DMS153 treated with DMSO at 0.1 percent for 48 hours (cell line): ENCODE results near the gene AVPR2.

Experiments
- DNase-seq: peaks from one replicate; lab custom pipeline; 2025; ENCODE audit not compliant: unreplicated experiment; lab: John Stamatoyannopoulos, UW

AVPR2 gene

DNA sequence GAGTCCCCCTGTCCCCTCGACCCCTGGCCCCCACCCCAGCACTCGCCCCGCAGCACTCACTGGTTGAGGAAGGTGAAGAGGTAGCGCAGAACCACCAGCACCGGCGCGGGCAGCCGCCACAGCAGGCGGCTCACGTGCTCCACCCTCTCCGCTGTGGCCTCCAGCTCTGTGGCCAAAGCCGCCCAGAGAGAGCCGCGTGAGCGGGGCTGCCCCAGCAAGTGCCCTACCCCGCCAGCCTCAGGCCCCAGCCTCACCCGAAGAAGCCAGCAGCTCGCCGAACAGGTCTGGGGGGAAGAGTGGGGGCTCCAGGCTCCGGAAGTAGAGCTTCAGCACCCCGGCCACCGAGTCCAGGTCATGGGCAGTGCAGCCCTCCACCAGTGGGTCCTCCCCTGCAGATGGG lies 6.0 kb downstream of the AVPR2 start:
- DNase-seq, result no peak

DNA sequence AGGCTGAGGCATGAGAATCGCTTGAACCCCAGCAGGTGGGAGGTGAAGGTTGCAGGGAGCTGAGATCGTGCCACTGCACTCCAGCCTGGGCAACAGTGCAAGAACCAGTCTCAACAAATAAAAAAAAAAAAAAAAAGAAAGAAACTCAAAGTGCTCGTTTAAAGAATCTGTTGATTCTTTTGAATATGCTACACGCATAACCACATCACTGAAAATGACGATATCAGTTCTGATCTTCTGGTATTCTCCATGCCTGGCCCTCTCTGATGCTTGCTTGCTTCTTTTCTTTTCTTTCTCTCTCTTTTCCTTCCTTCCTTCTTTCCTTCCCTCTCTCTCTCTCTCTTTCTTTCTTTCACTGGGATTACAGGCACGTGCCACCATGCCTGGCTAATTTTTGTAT lies 7.3 kb downstream of the AVPR2 start:
- no peak for DNase-seq

DNA sequence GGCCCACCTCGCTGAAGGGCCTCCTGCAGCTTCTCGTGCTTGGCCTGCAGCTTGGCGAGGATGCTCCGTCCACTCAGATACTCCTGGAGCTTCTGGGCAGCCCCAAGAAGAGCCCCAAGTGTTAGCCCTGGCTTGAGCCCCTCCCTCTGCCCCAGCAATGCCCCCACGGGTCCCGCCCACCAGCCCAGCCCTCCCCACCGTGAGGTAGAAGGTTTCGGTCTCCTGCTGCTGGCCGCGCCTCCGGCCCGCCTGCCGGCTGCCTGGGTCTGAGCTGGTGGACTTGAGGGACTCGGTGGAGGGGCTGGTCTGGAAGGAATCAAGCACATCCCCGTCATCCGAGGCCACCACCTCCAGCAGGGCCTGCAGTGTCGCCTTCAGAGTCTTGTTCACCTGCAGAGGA lies 8.7 kb downstream of the AVPR2 start:
- no peak for DNase-seq

DNA sequence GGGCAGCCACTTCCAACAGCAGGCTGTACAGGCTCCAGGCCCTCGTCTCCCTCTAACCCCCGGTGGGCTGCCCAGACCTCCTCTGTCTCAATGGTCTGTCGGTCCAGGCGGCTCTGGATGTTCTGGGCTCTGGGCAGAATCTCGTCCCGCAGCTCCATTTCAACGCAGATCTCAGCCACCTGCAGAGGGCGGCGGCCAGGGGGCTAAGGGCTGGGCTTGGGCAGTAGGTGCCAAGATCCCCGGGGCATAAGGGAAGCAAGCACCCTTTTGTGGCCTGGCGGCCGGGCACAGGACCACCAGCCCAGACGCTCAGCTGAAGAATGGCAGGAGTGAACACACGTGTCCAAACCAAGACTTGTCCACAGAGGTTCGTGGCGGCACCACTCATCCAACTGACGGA lies 9.2 kb downstream of the AVPR2 start:
- no peak for DNase-seq

DNA sequence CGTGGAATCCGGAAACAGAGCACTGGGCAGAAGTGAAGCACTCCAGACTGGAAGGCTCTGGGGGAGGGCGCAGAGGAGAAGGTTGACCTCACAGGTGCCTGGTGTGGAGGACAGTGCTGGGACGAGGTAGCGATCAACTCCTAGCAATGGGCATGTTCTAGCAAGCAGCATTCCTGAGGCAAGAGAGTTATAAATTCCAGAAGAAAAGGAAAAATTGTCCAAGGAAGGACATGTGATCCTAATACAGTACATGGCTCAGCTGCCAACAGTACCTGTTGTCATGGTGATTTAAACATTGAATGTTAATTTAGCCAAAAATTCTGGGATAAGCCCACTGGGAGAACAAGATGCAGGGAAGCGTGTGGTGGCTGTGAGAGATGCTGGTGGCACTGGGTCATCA lies 13.4 kb downstream of the AVPR2 start:
- DNase-seq, result no peak

DNA sequence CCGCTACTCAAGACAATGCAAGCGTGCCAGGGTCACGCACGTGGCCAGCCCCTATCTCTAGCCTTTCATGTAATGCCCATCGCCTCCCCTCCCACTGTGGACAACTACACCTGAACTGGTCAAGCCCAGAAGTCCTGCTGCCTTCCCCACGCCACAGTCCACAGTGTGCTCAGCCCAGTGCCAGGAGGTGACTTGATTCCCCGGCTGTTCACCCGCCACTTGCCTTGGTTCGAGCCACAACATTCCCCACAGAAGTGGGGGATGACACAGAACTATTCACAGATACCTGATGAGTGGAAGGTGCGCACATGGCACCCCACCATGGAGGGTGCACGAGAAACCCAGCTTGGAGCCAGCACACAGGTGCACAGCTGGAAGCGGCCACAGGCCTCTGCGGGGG lies 14.8 kb downstream of the AVPR2 start:
- no peak for DNase-seq

DNA sequence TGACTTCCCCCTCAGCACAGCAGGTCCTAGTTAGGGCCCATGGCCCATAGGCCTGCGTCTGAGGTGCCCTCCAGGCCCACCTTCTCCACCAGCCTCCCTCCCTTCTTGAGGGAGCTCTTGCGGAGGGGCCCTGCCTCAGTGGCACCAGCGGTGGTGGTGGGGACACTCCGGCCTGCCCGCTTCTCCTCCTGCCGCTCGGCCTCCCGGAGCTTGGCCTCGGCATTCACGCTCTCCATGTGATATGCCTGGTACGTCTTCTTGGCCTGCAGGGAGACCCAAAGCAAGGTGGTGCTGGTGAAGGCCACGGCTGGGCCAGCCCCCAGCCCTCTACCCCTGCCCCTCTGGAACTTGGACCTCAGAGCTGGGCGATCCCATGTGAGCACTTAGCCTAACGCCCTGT lies 16.1 kb downstream of the AVPR2 start:
- no peak for DNase-seq

DNA sequence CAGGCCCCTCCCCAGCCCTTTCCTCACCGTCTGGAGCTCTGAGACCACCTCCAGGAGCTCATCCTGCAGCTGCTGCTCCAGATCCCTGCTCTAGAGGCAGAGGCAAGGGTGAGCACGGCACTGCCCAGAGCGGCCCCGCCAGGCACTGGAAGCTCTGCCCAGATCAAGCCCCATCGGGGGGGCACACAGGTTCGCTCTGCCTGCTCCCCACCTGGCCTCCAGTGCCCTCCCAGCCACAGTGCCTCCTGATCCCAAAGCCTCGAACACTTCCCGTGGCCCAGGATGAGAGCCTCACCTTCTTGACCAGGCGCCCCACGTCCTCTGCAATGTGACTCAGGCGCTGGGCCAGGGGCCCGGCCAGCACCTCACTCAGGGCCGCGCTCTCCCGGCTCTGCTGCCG lies 16.6 kb downstream of the AVPR2 start:
- DNase-seq, result no peak

DNA sequence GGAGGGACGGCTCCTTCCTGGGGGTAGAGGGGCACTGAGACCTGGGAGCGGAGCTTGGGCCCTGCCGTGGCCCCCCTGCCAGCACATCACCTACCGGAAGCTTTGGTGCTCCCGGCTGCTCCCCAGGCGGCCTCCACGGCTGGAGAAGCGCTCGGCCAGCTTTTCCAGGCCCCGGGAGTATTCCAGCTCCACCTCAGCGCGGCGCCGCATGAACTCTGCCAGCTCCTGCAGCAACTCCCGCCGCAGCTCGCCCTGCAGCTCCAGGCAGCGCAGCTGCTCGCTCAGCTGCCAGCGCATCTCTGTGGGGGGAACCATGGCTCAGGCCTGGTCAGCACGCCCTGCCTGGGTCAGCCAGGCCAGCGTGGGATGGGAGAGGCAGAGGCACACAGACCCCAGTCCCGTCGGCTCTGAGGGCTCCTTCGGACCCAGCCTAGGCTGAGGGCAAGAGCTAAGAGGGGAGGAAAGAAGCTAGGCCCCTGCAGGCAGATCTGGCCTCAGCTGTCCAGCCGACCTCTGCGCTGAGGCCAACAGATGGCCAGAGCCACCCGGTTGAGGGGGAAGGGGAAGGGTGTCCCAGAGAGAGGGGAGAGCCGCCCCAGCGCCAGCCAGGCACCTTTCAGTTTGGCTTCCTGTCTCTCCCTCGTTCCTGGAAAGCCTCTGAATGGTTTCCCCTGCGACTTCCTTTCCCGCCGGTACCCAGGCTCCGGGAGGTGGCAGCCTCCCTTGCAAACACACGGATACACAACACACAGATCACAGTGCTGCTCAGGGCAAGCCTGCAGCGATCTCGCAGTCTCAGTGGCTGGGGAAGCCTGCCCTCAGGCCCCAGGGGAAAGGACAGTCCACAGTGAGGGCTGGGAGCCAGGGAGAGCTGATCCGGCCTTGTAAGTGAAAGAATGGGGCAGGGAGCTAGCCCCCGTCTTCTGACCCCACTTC lies 17.3 kb downstream of the AVPR2 start:
- DNase-seq, result no peak

DNA sequence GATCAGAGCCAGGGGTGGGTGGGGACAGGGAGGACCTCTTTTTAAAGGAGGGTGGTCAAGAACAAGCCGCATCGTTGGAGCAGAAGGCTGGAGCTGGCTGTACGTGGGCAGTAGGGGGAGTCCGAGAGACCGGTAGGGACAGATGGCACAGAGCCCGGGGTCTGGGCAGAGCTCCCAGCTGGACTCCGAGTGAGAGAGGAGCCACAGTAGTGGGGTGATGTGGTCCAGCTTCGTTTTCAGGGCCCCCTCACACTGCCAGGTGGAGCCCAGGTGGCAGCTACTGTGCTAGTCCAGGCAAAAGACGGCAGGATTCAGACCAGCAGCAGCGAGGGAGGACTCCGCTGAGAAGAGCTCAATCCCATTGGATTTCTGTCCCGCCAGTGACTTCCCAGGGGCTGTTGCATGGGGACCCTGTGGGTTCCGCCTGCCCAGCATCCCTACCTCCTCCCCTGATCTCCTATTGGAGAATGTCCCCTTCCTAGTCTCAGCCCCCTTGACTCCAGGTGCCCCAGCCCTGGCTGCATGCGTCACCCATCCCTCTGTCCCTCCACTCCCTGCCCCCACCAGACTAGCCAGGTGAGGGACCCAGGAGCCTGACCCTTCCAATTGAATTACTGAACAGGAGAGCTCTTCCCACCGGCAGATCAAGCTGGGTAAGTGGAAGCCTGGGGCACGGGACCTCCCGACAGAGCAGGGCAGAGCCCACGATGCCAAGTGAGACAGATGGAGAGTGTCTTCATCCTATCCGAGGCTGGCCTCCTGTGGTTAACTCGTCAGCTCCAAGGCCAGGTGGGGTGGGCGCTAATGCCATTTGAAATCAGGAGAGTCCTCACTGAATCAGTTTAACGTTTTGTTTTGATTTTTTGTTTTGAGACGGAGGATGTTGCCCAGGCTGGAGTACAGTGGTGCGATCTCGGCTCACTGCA lies 18.7 kb downstream of the AVPR2 start:
- peak; percentile 44 for DNase-seq

DNA sequence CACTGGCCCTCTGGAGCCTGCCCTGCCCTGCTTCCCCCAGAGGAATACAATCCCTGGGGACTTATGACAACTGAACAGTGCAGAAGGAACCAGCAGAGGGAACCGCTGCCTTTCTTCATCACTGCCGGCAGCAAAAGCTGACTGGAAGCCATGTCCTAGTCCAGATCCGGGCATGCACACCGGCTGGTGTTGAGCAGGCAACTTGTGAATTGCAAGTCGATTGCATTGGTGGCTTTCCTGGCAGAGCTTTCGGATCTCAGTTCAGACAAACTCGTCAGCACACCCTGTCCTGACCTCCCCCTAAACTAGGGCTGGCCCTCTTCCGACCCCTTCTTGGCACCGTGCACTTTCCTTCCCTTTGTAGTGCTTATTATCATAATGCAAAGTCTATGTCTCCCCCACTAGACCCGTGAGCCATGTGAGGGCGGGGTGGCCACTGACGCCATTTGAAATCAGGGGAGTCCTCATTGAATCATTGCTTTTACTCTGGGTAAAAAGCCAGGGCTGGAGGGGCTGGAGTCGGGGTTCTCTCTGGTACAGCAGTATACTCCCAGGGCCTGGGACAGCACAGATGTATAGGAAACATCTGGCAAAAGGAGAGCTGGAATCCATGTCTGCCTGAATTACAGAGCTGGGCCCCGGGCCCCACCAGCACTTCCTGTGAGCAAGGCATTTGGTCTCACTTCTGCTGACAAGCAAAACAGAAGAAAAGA lies 19.8 kb downstream of the AVPR2 start:
- peak; percentile 60 for DNase-seq

DNA sequence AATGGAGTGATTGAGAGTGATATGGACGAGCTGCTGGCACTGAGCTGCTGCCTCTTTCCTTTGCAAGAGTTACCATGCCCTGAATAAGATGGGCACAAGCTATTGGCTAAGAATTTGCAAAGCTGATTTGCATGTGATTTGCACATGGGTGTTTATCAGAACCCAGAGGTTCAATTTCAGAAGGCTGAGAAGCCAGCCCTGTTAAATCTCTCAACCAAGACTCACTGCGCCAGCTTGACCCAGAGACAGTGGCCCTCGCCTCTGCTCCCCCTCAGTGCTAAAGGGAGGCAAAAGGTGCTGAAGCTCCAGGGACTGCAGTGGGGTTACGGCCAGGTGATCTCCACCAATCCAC lies 20.9 kb downstream of the AVPR2 start:
- no peak for DNase-seq

DNA sequence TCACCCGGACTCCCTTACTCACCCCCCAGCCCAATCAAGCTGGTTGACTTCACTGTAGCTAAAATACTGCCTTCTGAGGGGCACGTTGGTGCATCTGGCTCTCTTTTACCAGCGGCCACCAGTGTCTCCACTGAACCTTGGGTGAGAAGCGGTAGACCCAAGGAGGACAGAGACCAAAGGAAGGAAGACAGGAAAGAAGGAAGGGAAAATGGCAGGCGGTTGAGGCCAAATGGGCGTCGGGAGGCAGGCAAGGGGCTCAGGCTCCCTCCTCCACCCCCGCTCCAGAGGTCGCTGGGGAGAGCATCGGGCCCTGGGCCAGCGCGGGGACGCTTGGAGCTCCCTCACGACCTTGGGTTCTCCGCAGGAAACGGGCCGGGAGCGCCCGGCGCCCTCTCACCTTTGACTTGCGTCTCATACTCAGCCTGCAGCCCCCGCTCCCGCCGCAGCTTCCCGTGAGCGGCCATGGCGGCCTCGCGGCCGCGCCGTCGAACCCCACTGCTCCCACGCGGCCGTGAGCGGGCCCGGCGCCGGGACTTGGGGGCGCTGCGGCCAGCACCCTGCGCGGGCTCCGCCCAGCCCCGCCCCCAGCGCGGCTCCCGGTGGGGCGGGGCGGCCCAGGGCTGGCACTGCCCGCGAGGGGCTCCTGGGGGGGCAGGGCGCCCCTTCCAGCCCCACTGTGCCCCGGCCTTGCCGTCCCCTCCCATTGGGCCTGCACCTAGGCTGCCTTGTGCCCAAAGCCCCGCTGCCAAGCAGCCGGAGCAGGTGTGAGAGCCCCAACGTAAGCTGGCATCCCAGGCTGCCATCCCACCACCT lies 21.5 kb downstream of the AVPR2 start, which contains the start of gene ARHGAP4:
Gene ARHGAP4, minus strand, starts transcription at position 526 of the 813 bp plus-strand sequence. Its CDS starts 62 bp downstream, at position 464.
- DNase-seq, result no peak

DNA sequence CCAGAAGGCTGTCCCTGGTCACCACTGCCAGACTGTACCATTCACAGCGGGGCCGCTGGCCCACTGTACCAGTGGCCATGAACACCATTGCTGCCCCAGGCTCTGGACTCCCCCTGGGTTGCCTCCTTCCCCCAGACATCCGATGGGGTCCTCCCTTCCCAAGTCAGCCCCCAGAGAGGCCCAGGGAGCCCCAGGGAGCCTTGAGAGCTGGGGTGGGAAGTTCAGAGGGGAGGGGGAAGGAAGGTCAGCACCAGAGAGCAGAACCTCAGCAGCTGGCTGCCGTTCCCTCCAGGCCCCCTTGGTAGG lies 22.0 kb downstream of the AVPR2 start:
- DNase-seq, result no peak

DNA sequence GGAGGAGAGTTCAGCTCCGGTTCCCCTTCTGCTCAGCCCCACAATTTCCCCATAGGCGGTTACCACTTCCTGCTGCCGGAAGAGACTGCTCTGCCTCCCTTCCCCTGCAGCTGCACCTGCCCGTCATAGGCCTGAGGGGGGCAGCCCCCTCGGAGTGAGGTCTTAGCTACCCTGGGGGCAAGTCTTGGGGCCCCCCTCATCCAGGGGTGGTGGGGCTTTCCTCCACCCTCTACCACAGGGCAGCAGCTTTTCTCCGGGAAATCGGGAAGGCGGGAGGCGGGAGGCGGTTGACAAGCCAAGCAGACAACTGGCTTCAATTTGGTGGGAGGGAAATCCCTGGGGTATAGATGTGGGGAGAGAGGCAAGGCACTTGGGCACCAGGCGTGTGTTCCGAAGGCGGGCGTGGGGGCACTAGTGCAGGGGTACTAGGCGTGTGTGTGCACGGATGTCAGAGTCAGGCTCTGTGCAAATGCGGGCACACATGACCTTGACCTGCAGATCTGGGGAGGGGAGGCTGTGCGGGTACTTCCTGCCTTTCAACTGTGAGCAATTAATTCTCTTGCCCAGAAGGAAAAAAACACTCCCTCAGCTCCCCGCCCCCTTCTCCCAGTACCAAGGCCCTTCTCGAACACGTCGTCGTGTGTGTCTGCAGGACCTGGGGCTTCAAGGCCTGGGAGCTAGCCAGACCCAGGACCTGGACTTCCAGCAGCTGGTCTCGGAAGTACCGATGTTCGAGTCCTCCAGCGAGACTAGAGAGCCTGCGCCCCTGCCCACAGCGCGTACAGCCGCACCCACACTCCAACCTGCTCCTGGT lies 22.6 kb downstream of the AVPR2 start:
- DNase-seq, result peak; percentile 69

DNA sequence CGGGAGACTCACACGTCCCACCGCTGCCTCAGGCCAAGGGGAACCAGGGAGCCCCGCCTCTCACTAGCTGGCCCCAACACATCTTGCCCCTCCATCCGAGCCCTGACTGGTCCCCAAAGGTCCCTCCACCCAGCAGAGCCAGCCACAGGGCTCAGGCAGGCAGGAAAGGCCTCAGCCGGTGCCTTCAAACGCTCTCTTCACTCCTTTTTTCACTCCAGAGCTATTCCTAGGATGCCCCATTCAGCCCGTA lies 23.1 kb downstream of the AVPR2 start:
- no peak for DNase-seq

DNA sequence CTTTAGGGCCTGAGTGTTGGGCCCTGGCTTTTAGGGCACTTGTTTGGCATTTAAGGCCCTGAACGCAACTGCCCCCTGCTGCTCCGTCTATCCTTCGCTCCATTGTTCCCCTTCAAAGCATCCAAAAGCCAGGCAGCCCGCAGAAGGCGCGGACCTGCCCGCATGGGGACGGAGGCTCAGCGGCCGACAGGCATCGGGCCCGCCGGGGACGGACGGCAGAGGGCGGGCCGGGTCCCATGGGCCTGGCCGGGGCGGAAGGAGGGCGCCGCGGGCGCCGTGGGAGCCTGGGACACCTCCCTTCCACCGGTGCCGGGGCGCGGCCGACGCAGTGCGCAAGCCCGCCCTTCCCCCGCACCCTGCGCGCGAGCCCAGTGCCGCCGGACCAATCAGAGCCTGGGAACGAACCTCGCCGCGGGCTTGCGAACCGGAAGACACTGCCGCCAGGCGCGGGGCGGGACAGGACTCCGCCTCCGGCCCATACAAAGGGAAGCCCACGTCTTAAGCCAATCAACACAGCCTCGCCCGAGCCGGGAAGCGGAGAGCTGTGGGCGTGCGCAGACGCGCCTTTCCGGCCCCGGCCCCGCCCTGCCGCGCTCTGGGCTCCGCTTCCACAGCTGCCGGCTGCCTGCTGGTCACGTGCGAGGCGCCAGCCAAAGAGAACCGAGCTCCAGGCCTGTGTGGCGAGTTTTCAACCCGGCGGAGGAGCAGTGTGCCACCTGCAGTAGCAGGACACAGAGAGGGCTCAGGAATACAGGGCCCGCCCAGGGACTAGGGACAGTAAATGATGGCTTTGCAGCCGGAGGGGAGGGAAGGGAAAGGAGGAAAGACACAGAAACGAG lies 23.7 kb downstream of the AVPR2 start:
- DNase-seq, result peak; percentile 99

DNA sequence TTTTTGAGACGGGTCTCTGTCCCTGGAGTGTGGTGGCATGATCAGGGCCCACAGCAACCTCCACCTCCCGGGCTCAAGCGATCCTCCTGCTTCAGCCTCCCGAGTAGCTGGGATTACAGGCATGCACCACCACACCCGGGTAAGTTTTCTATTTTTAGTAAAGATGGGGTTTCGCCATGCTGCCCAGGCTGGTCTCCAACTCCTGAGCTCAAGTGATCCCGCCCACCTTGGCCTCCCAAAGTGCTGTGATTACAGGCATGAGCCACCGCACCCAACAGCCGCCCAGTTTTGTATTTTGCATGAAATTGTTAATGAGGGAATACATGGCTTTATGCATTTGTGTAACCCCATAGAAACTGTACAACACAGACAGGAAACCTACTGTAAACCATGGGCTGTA lies 24.4 kb downstream of the AVPR2 start:
- DNase-seq, result no peak

DNA sequence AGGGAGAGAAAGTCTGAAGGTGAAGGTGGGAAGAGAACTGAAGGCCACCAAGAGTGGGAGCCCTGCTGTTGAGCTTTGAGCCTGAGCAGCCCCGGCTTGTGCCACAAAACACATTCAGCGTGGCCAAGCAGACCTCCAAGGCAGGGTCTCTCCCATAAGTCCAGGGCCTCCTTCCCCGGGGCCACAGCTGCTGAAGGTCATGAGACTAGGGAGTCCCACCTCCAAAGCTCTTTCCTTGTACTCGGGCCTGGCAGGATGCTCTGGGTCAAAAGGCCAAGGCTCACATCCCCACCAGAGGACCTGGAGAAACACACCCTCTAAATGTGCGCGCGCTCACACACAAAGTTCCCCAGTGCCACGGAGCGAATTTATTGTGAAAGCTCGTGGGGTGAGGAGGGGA lies 25.1 kb downstream of the AVPR2 start:
- no peak for DNase-seq
